HEK293 (cell line): Measurements from ENCODE around the gene MED16.

Experiments
- CTCF ChIA-PET: fragments of 350-600 bp; formaldehyde crosslinking; extraction: SDS; loops from one replicate; lab custom pipeline; 2021; ENCODE audit warnings: antibody characterized with exemption; lab: Yijun Ruan, JAX
- POLR2A ChIA-PET: fragments of 300-600 bp; formaldehyde crosslinking; extraction: SDS; loops from one replicate; lab custom pipeline; 2020; ENCODE audit warnings: antibody characterized with exemption, inconsistent platforms; lab: Yijun Ruan, JAX
- H3K27ac ChIP-seq: fragments of 200-500 bp; sonication (Bioruptor generic); 2 replicates; pipeline ENCODE4 v1.5.1; 2014; ENCODE audit warnings: low read depth, low read length, control low read depth, inconsistent platforms; ENCODE audit errors: extremely low read depth
- H3K36me3 ChIP-seq, 2 experiments: fragments of 200-500 bp in 1 of 2; sonication (Bioruptor generic) in 1 of 2; 1 replicate in 1 of 2; 2 replicates in 1 of 2; pipeline ENCODE4 v1.5.1; 2014 to 2017; ENCODE audit warnings: inconsistent platforms in 2 of 2, low read length in 2 of 2; ENCODE audit not compliant: control insufficient read depth in 2 of 2, insufficient read depth in 1 of 2
- H3K4me1 ChIP-seq: fragments of 200-500 bp; sonication (Bioruptor generic); 2 replicates; pipeline ENCODE4 v1.5.1; 2014; ENCODE audit warnings: mild to moderate bottlenecking, low read length, inconsistent platforms; ENCODE audit not compliant: control insufficient read depth, insufficient read depth
- H3K4me3 ChIP-seq: 2 replicates; pipeline ENCODE4 v1.5.1; 2011; ENCODE audit warnings: low read depth, mild to moderate bottlenecking, control low read depth, low read length, moderate library complexity
- H3K9me3 ChIP-seq: fragments of 200-500 bp; sonication (Bioruptor generic); 2 replicates; pipeline ENCODE4 v1.5.1; 2014; ENCODE audit warnings: low read depth, low read length, inconsistent platforms; ENCODE audit not compliant: control insufficient read depth, insufficient read depth
- GLIS2 ChIP-seq: fragments of 450-650 bp; formaldehyde crosslinking; IDR thresholded peaks from 2 replicates; pipeline ENCODE4 v1.5.1; 2016; ENCODE audit warnings: missing biosample characterization, missing genetic modification characterization
- REPIN1 ChIP-seq: fragments of 450-650 bp; formaldehyde crosslinking; IDR thresholded peaks from 2 replicates; pipeline ENCODE4 v1.5.1; 2017; ENCODE audit warnings: missing biosample characterization, missing genetic modification characterization, low read depth
- ZBTB1 ChIP-seq: fragments of 450-650 bp; formaldehyde crosslinking; IDR thresholded peaks from 2 replicates; pipeline ENCODE4 v1.5.1; 2016; ENCODE audit warnings: missing biosample characterization, missing genetic modification characterization
- ZNF146 ChIP-seq: fragments of 450-650 bp; formaldehyde crosslinking; IDR thresholded peaks from 2 replicates; pipeline ENCODE4 v1.5.1; 2016; ENCODE audit warnings: missing biosample characterization, missing genetic modification characterization
- ZNF157 ChIP-seq: fragments of 450-650 bp; formaldehyde crosslinking; IDR thresholded peaks from 2 replicates; pipeline ENCODE4 v1.5.1; 2016; ENCODE audit warnings: missing biosample characterization, missing genetic modification characterization
- ZNF16 ChIP-seq: fragments of 450-650 bp; formaldehyde crosslinking; IDR thresholded peaks from 2 replicates; pipeline ENCODE4 v1.5.1; 2016; ENCODE audit warnings: low read depth, missing biosample characterization, missing genetic modification characterization
- ZNF175 ChIP-seq: fragments of 450-650 bp; formaldehyde crosslinking; IDR thresholded peaks from 2 replicates; pipeline ENCODE4 v1.5.1; 2016; ENCODE audit warnings: missing biosample characterization, missing genetic modification characterization
- ZNF2 ChIP-seq: fragments of 450-650 bp; formaldehyde crosslinking; IDR thresholded peaks from 2 replicates; pipeline ENCODE4 v1.5.1; 2016; ENCODE audit warnings: missing biosample characterization, missing genetic modification characterization
- ZNF324 ChIP-seq: fragments of 450-650 bp; formaldehyde crosslinking; IDR thresholded peaks from 2 replicates; pipeline ENCODE4 v1.5.1; 2016; ENCODE audit warnings: missing biosample characterization, missing genetic modification characterization
- ZNF354C ChIP-seq: fragments of 450-650 bp; formaldehyde crosslinking; IDR thresholded peaks from 2 replicates; pipeline ENCODE4 v1.5.1; 2016; ENCODE audit warnings: missing biosample characterization, missing genetic modification characterization, low read depth, borderline replicate concordance
- ZNF544 ChIP-seq: fragments of 450-650 bp; formaldehyde crosslinking; IDR thresholded peaks from 2 replicates; pipeline ENCODE4 v1.5.0; 2017; ENCODE audit warnings: missing biosample characterization, missing genetic modification characterization
- ZNF600 ChIP-seq: fragments of 450-650 bp; formaldehyde crosslinking; IDR thresholded peaks from 2 replicates; pipeline ENCODE4 v1.5.1; 2016; ENCODE audit warnings: missing biosample characterization, missing genetic modification characterization
- ZNF776 ChIP-seq: fragments of 450-650 bp; formaldehyde crosslinking; IDR thresholded peaks from 2 replicates; pipeline ENCODE4 v1.5.0; 2017; ENCODE audit warnings: missing biosample characterization, missing genetic modification characterization, borderline replicate concordance
- ZSCAN16 ChIP-seq: fragments of 450-650 bp; formaldehyde crosslinking; IDR thresholded peaks from 2 replicates; pipeline ENCODE4 v1.5.1; 2016; ENCODE audit warnings: missing biosample characterization, missing genetic modification characterization
- ZSCAN23 ChIP-seq: fragments of 450-650 bp; formaldehyde crosslinking; IDR thresholded peaks from 2 replicates; pipeline ENCODE4 v1.5.1; 2016; ENCODE audit warnings: missing biosample characterization, missing genetic modification characterization
- TF ChIP-seq, protein P1 (sequence below): fragments of 450-650 bp; formaldehyde crosslinking; IDR thresholded peaks from 2 replicates; pipeline ENCODE4 v1.5.1; 2016; ENCODE audit warnings: missing biosample characterization, missing genetic modification characterization
- TF ChIP-seq, protein P2 (sequence below): fragments of 450-650 bp; formaldehyde crosslinking; IDR thresholded peaks from 2 replicates; pipeline ENCODE4 v1.5.1; 2016; ENCODE audit warnings: missing biosample characterization, missing genetic modification characterization
- TF ChIP-seq, protein P3 (sequence below): fragments of 450-650 bp; formaldehyde crosslinking; IDR thresholded peaks from 2 replicates; pipeline ENCODE4 v1.5.1; 2016; ENCODE audit warnings: missing biosample characterization, missing genetic modification characterization

Gene MED16

DNA sequence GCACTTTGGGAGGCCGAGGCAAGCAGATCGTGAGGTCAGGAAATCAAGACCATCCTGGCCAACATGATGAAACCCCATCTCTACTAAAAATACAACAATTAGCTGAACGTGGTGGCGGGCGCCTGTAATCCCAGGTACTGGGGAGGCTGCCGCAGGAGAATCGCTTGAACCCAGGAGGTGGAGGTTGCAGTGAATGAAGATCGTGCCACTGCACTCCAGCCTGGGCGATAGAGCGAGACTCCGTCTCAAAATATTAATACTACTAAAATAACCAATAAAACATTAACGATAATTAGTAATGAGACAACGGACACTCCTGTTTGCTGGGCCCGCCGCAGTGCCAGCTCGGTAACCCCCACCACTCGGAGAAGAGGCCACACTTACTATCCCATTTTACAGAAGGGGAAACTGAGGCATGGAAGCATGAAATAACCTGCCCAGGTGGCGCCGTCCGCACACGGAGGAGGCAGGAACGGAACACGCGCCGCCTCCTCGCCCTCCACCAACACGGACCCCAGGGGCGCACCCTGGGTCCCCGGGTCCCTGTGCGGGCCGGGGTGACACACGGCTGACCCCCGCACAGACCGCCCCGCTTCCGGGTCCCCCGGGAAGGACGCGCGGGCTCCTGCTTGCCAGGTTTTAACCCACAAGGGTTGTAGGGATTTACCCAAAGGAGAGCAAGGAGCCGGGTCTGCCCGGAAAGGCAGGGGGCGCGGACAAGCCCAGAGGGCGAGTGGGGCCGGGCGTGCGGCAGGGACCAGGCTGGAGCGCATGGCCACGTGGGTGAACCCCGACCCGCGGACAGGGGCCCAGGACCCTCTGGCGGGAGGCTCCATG lies 18.4 kb upstream of the MED16 start:
- POLR2A ChIA-PET = interaction anchor here (1.0 kb wide), 1 partner anchor 16 kb away, joined by 3 read pairs; no protein-coding TSS in a partner anchor
- CTCF ChIA-PET = no interaction called here
- no peaks in the 10 kb centered on the region; a peak in 1 of 3 replicates for H3K36me3 ChIP-seq
- no peaks in the 10 kb centered on the region for H3K9me3 ChIP-seq
- no peaks in the 10 kb centered on the region for H3K4me1 ChIP-seq
- TF ChIP-seq, protein P1, sequence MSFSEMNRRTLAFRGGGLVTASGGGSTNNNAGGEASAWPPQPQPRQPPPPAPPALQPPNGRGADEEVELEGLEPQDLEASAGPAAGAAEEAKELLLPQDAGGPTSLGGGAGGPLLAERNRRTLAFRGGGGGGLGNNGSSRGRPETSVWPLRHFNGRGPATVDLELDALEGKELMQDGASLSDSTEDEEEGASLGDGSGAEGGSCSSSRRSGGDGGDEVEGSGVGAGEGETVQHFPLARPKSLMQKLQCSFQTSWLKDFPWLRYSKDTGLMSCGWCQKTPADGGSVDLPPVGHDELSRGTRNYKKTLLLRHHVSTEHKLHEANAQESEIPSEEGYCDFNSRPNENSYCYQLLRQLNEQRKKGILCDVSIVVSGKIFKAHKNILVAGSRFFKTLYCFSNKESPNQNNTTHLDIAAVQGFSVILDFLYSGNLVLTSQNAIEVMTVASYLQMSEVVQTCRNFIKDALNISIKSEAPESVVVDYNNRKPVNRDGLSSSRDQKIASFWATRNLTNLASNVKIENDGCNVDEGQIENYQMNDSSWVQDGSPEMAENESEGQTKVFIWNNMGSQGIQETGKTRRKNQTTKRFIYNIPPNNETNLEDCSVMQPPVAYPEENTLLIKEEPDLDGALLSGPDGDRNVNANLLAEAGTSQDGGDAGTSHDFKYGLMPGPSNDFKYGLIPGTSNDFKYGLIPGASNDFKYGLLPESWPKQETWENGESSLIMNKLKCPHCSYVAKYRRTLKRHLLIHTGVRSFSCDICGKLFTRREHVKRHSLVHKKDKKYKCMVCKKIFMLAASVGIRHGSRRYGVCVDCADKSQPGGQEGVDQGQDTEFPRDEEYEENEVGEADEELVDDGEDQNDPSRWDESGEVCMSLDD (tag by site-specific recombination) = 0 out of 2 replicates have a peak, but pooled peaks have one; percentile 22
- no peak for TF ChIP-seq ZNF175 (tag by site-specific recombination)
- no peak overlapping the region for H3K4me3 ChIP-seq
- no peak overlapping the region for H3K27ac ChIP-seq

DNA sequence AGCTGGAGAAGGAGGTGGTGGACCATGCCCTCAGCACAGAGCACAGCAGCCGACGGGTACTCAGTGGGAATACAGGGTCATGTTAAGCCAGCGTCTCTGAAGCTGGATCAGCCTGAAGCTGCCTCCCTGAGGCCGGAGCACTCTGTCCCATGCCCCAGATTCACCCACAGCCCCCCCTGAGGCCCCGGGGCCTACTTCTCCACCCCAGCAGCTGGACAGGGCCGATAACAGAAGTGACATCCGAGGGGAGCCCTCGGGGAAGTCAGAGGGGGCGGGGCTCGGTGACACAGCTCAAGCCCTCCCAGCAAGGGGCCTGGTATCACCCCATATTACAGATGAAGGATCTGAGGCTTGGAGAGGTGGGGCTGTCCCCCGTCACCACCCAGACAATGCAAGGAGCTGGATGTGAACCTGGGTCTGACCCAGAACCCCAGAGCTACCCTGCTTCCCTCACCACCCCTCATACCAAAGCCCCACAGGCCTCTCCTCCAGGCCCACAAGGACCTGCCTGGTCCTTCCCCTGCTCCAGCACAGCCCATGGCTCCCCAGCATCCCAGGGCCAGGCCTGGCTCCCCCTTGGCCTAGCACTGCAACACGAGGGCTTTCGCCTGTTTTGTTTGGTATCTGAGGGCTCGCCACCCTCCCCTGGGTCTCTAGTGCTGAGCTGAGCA lies 14.3 kb upstream of the MED16 start:
- Histone ChIP-seq H3K4me1 (no peaks in the 10 kb centered on the region; the same call in 1 of the 2 replicates), H3K27ac (no peak overlapping the region), H3K4me3 (no peak overlapping the region), H3K36me3 (no peaks in the 10 kb centered on the region; a peak in 1 of 3 replicates), H3K9me3 (no peaks in the 10 kb centered on the region)
- ChIA-PET CTCF (interaction anchor here (0.5 kb wide), 1 partner anchor 402 kb away, joined by 3 read pairs; no protein-coding TSS in a partner anchor), POLR2A (interaction anchor here (0.8 to 2.3 kb wide), 2 partner anchors 14 to 28 kb away, joined by 3 to 13 read pairs; partner anchors contain the start of genes MED16 and RNU6-9)
- TF ChIP-seq GLIS2 (tag by site-specific recombination) (no peak), ZSCAN16 (tag by site-specific recombination) (no peak), ZNF600 (tag by site-specific recombination) (no peak), REPIN1 (tag by site-specific recombination) (no peak), ZNF324 (tag by site-specific recombination) (no peak), ZBTB1 (tag by site-specific recombination) (no peak), ZNF16 (peak; percentile 56; the same call in 1 of the 2 replicates)

DNA sequence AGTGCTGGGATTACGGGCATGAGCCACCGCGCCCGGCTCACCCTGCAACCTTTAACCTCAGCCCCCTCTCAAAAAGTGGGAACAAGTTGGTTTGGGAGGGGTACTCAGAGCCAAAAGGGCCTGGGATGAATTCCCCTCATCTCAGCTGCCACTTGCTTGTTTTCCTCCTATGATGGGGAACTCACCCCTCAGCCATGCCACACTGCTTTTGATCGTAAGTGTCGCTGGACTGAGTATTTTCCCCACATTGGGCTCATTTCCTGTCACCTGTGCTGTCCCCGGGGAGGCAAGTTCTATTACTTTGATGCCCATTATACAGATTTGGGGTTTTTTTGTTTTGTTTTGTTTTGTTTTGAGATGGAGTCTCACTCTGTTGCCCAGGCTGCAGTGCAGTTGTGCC lies 13.5 kb upstream of the MED16 start:
- no peak overlapping the region for H3K27ac ChIP-seq
- TF ChIP-seq, protein P2, sequence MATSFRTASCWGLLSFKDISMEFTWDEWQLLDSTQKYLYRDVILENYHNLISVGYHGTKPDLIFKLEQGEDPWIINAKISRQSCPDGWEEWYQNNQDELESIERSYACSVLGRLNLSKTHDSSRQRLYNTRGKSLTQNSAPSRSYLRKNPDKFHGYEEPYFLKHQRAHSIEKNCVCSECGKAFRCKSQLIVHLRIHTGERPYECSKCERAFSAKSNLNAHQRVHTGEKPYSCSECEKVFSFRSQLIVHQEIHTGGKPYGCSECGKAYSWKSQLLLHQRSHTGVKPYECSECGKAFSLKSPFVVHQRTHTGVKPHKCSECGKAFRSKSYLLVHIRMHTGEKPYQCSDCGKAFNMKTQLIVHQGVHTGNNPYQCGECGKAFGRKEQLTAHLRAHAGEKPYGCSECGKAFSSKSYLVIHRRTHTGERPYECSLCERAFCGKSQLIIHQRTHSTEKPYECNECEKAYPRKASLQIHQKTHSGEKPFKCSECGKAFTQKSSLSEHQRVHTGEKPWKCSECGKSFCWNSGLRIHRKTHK (tag by site-specific recombination) = no peak
- TF ChIP-seq ZNF146 (tag by site-specific recombination) (no peak), ZNF2 (tag by site-specific recombination) (no peak), ZSCAN23 (no peak), ZNF157 (no peak), ZNF354C (tag by site-specific recombination) (no peak), ZNF776 (tag by site-specific recombination) (no peak), ZNF544 (no peak)
- TF ChIP-seq, protein P3, sequence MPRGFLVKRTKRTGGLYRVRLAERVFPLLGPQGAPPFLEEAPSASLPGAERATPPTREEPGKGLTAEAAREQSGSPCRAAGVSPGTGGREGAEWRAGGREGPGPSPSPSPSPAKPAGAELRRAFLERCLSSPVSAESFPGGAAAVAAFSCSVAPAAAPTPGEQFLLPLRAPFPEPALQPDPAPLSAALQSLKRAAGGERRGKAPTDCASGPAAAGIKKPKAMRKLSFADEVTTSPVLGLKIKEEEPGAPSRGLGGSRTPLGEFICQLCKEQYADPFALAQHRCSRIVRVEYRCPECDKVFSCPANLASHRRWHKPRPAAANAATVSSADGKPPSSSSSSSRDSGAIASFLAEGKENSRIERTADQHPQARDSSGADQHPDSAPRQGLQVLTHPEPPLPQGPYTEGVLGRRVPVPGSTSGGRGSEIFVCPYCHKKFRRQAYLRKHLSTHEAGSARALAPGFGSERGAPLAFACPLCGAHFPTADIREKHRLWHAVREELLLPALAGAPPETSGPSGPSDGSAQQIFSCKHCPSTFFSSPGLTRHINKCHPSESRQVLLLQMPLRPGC (tag by site-specific recombination) = no peak
- TF ChIP-seq, all 188 proteins: peak for 0
- H3K4me3 ChIP-seq = no peak overlapping the region
- POLR2A ChIA-PET = interaction anchor here (0.7 kb wide), 1 partner anchor 375 kb away, joined by 5 read pairs; no protein-coding TSS in a partner anchor
- H3K9me3 ChIP-seq = no peaks in the 10 kb centered on the region
- H3K4me1 ChIP-seq = no peaks in the 10 kb centered on the region; the same call in 1 of the 2 replicates
- no peaks in the 10 kb centered on the region; a peak in 1 of 3 replicates for H3K36me3 ChIP-seq
- CTCF ChIA-PET = no interaction called here
